Mononuclear cell (primary cell): ENCODE measurements around the gene PRXL2B. TPM values are rescaled to one million over a fixed set of nuclear protein-coding genes. Genes with fewer than 3 reads are reported as not detected.
"Not testable (repeated sequence)": the region's sequence is repeated elsewhere in the genome, so short reads cannot be mapped to it uniquely, and the experiment has no call there.

ENCODE experiments used
- H3K27me3 ChIP-seq: 2 replicates; pipeline ENCODE4 v1.6.0; 2011; ENCODE audit warnings: low read length, control low read depth; ENCODE audit not compliant: insufficient read depth
- H3K4me1 ChIP-seq: 2 replicates; pipeline ENCODE4 v1.5.1; 2011; ENCODE audit warnings: mild to moderate bottlenecking, low read length, control low read depth; ENCODE audit not compliant: insufficient read depth
- H3K4me3 ChIP-seq: 2 replicates; pipeline ENCODE4 v1.5.1; 2011; ENCODE audit warnings: mild to moderate bottlenecking, low read length, moderate library complexity
- H3K9me3 ChIP-seq: 2 replicates; pipeline ENCODE4 v1.5.1; 2011; ENCODE audit warnings: low read depth, mild to moderate bottlenecking, control low read depth, low read length
- total RNA-seq: library from RNA; depleted of rRNA; stranded (reverse); fragments of >200 nt; gene quantifications from one replicate; pipeline ENCODE4 v1.2.3, GENCODE V29; 2012

The PRXL2B gene
- total RNA-seq, 1 donor, result 4.2 TPM

DNA sequence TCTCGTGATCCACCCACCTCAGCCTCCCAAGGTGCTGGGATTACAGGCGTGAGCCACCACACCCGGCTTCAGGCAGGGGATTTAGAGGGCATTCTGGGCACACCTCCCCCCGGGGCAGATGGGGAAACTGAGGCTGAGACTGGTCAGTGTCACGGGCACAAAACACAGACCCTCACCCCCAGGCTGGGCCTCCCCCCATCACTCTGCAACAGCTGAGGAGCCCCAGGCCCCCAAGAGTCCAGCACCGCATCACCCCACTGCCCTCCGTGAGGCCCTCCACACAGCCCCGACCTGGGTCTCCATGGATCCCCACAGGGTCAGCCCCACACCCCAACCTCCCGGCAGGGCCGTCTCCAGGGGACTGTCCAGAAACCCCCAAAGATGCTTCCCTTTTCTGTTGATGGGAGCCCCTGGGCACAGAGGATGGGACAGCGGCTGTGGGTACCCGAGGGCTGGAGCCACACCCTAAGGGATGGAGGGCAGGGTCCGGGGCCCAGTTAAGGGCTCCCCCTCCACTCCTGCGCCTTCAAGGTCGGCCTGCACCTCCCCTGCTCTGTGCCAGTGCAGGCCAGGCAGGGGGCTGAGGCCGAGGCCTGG lies 19.4 kb upstream of the PRXL2B start:
- H3K4me1 ChIP-seq, result no peaks in the 10 kb centered on the region
- H3K4me3 ChIP-seq, result no peak overlapping the region
- H3K27me3 ChIP-seq, result no peaks in the 10 kb centered on the region
- no peaks in the 10 kb centered on the region for H3K9me3 ChIP-seq

GRCh38 chr1:2568187-2568816 lies 18.3 kb upstream of the PRXL2B start:
- not testable (repeated sequence) for H3K27me3 ChIP-seq, H3K4me3 ChIP-seq, H3K9me3 ChIP-seq, H3K4me1 ChIP-seq

DNA sequence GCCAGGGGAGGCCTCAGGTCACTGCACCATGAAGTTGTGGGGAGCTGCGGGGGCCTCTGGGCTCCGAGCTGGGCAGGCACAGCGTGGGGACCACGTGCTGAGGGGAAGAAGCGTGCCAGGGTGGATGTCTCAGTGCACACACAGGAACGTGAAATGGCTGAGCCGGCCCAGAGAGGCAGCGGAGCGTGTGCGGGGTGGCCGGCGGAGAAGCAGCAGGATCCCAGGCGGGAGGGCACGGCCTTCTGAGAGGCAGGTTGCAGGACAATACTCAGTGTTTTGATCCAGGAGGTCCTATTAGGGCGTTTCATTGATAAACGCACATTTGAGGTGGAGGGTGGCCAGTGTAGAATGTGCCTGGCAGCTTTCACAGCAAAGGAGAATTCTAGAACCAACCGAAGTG lies 17.5 kb upstream of the PRXL2B start:
- Histone ChIP-seq H3K4me3 (no peak overlapping the region), H3K4me1 (no peaks in the 10 kb centered on the region), H3K9me3 (no peaks in the 10 kb centered on the region), H3K27me3 (no peaks in the 10 kb centered on the region)

DNA sequence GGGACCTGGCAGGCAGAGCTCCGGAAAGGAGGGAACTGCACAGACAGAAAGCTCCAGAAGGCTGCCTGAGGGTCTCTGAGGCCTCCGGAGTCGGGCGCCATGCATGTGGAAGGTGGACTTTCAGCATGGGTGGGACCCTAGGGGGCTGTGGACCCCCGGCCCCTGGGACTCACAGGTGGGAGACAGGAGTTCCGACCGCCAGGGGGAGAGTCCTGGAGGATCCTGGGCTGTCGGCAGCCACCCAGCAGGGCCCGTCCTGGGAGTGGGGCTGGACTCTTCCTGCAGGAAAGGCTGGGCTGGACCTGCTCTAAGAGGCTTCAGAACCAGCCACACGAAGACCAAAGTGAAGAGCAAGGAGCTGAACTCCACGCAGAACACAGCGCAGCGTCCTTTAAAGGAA lies 16.9 kb upstream of the PRXL2B start:
- H3K27me3 ChIP-seq, H3K9me3 ChIP-seq, H3K4me3 ChIP-seq, H3K4me1 ChIP-seq: not testable (repeated sequence)

DNA sequence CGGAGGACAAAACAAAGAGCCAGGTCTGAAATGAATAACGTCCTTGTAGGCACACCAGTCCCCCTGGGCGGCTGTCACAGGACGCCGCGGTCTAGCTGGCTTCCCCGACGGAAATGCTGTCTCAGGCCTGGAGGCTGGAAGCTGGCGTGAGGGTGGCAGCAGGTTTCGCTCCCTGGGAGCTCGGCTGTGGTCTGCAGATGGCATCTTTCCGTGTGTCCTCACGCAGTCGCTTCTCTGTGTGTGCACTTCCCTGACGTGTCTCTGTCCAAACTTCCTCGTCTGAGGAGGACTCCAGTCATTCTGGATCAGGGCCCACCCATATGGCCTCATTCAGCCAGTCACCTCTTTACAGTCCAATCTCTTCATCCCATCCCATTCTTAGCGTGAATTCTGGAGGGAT lies 16.2 kb upstream of the PRXL2B start:
- no peaks in the 10 kb centered on the region for H3K9me3 ChIP-seq
- no peaks in the 10 kb centered on the region for H3K27me3 ChIP-seq
- H3K4me3 ChIP-seq, result no peak overlapping the region
- H3K4me1 ChIP-seq, result no peaks in the 10 kb centered on the region

GRCh38 chr1:2571348-2571747 lies 15.2 kb upstream of the PRXL2B start:
- no peak overlapping the region for H3K4me3 ChIP-seq
- peaks cover 10% of the 10 kb centered on the region for H3K4me1 ChIP-seq
- no peaks in the 10 kb centered on the region for H3K9me3 ChIP-seq
- H3K27me3 ChIP-seq, result no peaks in the 10 kb centered on the region

DNA sequence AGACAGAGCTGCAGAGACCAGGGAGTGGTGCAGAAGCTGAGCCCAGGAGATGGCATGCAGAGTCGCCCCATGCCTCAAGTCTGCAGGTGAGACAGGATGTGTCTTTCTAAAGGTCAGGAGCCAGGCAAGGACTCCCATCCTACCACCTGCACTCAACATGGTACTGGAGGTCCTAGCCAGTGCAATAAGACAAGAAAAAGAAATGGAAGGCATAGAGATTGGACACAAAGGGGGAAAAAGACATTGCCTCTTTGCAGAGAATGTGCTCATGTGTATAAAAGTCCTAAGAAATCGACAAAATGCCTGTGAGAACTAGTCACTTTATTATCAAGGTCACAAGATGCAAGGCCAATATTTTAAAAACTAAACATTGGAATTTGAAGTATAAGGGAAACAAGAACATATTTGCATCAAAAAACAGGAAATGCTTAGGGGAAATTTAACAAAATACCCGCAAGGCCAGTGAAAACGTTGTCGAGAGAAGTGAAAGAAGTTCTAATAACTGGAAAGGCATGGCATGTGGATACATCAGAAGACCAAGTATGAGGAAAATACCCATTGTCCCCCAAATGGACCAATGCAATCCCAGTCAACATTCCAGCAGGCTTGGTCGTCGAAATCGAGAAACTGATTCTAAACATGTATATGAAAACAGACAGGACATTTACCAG lies 13.2 kb upstream of the PRXL2B start:
- no peak overlapping the region for H3K4me3 ChIP-seq
- no peaks in the 10 kb centered on the region for H3K9me3 ChIP-seq
- H3K27me3 ChIP-seq, result no peaks in the 10 kb centered on the region
- peaks cover 30% of the 10 kb centered on the region for H3K4me1 ChIP-seq

DNA sequence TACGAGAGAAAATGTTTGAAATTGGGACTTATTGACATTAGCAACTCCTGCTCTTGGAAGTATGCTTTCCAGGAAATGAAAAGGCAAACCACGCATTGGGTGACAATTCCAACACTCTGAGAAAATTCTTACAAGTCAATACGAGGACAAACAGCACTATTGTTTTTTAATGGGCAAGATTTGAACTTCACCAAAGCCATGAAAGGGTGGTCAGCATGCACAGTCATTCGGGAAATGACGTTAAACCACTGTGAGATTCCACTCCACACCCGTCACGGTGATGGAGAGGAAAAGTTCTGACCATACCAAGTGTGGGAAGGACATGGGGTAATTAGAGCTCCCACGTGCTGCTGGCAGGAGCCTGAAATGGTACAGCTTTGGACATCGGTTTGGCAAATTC lies 12.2 kb upstream of the PRXL2B start:
- Histone ChIP-seq H3K4me1 (peaks cover 40% of the 10 kb centered on the region), H3K4me3 (no peak overlapping the region)

DNA sequence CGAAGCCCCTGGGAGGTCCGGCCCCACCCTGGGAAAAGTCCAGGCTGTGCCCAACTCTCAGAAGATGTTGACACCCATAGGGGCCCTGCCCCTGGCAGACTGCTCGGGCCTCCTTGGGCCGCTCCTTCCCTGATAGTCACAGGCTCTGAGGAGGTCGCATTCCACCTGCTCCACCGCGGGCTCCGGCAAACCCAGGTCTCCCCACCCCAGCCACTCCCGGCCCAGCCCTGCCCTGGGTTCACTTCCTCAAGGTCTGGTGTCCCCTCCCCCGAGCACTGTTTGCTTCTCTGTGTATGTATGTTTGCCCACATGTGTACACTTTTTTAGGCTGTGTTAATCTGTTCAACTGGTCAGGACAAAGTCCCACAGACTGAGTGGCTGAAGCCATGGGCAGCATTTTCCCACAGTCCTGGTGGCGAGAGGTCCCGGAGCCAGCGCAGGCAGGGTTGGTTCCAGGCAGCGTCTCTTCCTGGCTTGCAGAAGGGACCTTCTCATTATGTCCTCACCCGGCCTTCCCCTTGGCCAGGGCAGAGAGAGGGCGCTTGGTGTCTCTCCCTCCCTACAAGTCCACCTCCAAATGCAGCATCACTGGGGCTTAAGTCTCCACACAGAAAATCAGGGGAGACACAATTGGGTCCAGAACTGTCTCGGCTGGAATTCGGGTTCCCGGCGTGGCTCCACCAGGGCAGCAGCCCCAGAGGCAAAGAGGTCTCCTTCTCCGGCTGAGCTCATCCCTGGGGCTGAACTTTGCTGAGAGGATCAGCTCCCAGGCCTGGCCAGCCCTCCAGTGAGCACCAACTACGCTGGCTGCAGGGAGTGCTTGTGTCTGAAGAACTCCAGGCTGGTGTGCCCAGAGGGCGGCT lies 10.5 kb upstream of the PRXL2B start:
- H3K4me3 ChIP-seq, result no peak overlapping the region
- no peaks in the 10 kb centered on the region for H3K27me3 ChIP-seq
- H3K9me3 ChIP-seq, result no peaks in the 10 kb centered on the region
- H3K4me1 ChIP-seq, result peaks cover 53% of the 10 kb centered on the region

More for the DNA sequence above, 12.2 kb upstream of the PRXL2B start:
- Histone ChIP-seq H3K27me3 (no peaks in the 10 kb centered on the region), H3K9me3 (no peaks in the 10 kb centered on the region)

DNA sequence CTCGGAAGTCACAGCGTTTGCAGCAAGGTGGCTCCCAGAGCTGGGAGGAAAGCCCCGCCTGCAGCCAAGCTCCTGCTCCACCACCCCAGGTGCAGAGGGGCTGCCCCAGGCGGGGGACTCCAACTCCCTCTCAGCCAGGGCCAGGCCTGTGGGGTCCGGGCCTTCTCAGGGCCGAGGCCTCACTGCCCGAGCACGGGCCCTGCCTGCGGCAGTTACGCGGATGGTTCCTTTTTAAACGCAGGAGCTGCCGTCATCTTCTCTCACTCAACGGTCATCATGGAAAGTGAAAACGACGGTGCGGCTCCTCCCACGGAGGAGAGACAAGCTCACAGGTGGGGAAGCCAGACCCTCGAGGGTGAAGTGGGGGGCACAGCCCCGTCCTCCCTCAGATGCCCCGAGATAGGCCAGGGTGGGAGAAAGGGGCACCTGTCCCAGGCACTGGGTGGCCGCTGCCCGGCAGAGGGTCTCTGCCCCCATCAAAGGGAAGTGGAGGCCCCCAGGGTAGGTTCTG lies 9.0 kb upstream of the PRXL2B start:
- H3K4me3 ChIP-seq, result peak overlapping the region; percentile 12
- H3K4me1 ChIP-seq, result peaks cover 64% of the 10 kb centered on the region
- not testable (repeated sequence) for H3K27me3 ChIP-seq, H3K9me3 ChIP-seq

- H3K9me3 ChIP-seq, result no peaks in the 10 kb centered on the region
- H3K4me3 ChIP-seq, result no peak overlapping the region
- peaks cover 68% of the 10 kb centered on the region for H3K4me1 ChIP-seq
- no peaks in the 10 kb centered on the region for H3K27me3 ChIP-seq
Observed at GRCh38 chr1:2578758-2579118, 7.8 kb upstream of the PRXL2B start.

DNA sequence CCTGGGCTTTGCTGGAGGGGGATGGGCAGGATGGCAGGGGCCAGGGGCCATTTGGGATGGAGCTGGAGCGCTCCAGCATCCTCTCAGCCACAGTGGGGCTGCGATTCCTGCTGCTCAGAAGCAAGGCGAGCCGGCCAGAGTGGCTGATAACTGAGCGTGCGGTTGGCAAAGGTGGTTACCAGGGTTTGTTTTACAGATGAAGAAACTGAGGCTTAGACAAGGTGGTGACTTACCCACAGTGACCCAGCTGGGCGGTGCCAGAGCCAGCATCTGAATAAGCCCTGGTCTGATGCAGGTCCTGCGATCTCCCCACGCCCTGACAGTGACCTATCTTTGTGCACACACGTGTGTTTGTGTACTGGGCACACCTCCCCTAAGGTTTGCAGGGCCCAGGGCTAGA lies 5.9 kb upstream of the PRXL2B start:
- Histone ChIP-seq H3K4me3 (no peak overlapping the region), H3K4me1 (peaks cover 84% of the 10 kb centered on the region), H3K9me3 (no peaks in the 10 kb centered on the region), H3K27me3 (no peaks in the 10 kb centered on the region)

DNA sequence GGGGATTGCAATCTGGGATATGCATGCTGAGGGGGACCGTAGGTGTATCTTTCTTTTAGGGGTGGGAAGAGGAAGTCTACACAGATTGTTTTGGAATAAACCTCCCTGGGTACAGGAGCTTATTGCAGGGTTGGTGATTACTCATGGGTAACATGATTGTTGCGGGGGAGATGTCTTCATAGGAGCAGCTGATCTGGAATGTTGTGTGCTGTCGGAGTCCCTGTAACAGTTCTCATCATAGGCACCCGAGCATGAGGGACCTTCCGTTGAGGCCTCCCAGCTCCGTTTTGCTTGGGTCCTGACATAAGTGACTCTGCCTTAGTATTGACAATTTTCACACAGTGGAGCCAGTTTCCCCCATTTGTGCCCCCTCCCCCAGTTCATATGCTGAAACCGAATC lies 4.2 kb upstream of the PRXL2B start:
- no peaks in the 10 kb centered on the region for H3K9me3 ChIP-seq
- H3K27me3 ChIP-seq, result no peaks in the 10 kb centered on the region
- H3K4me1 ChIP-seq, result peaks cover 71% of the 10 kb centered on the region
- H3K4me3 ChIP-seq, result no peak overlapping the region

- Histone ChIP-seq H3K27me3 (no peaks in the 10 kb centered on the region), H3K4me1 (peaks cover 66% of the 10 kb centered on the region), H3K9me3 (no peaks in the 10 kb centered on the region), H3K4me3 (no peak overlapping the region)
Observed at GRCh38 chr1:2583331-2583791, 3.2 kb upstream of the PRXL2B start.

GRCh38 chr1:2583871-2584351 lies 2.7 kb upstream of the PRXL2B start:
- Histone ChIP-seq H3K27me3 (no peaks in the 10 kb centered on the region), H3K4me3 (no peak overlapping the region), H3K9me3 (no peaks in the 10 kb centered on the region), H3K4me1 (peaks cover 61% of the 10 kb centered on the region)
